ENCODE measurements around the gene ARHGAP23.

ARHGAP23 gene

DNA sequence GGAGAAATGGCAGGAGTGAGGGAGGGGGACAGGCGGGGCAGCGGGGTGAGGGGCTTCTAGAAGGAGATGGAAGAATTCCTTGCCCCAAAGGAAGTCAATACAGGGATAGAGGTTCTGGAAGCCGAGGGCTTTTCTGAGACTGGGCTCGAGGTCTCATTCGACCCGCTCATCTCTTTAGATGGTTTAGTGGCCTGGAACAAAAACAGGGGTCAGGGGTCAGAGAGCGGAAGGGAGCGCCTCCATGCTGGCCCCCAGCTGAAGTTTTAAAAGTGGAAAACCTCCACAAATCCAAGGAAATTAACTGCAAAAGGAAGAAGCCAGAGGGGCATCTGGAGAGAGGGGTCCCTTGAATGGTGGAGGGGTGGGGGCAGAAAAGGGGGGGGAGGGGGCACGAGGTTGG, 105.0 kb downstream of the ARHGAP23 start:
- 88% methylated on average over 4 of the region's 9 CpGs for WGBS (ENCODE audit: insufficient coverage)
- no peak for DNase-seq
- Histone ChIP-seq H3K4me3 (ENCODE audit: control insufficient read depth in 1 of 7, extremely low read depth in 1 of 7, insufficient read depth in 4 of 7, low read depth in 2 of 7, low read length in 6 of 7) (no peak overlapping the region), H3K27me3 (replicated peaks in 2 of 5; ENCODE audit: control insufficient read depth in 4 of 5, insufficient read depth in 5 of 5, low read length in 4 of 5) (peaks cover 0 to 34% (median 6%) of the 10 kb centered on the region in 5 experiments), H3K36me3 (ENCODE audit: control insufficient read depth in 4 of 4, insufficient read depth in 4 of 4, low read length in 3 of 4) (no peaks in the 10 kb centered on the region), H3K4me1 (ENCODE audit: control extremely low read depth in 1 of 4, control insufficient read depth in 4 of 4, insufficient read depth in 4 of 4, low read length in 3 of 4) (no peaks in the 10 kb centered on the region), H3K9me3 (ENCODE audit: control extremely low read depth in 1 of 5, control insufficient read depth in 4 of 5, insufficient read depth in 2 of 5, low read depth in 1 of 5, low read length in 4 of 5) (no peaks in the 10 kb centered on the region), H3K27ac (ENCODE audit: insufficient read depth in 1 of 2, low read depth in 1 of 2, low read length in 2 of 2, poor library complexity in 1 of 2, severe bottlenecking in 2 of 2) (no peak overlapping the region)
- ChIA-PET CTCF (no interaction called here), POLR2A (no interaction called here)

DNA sequence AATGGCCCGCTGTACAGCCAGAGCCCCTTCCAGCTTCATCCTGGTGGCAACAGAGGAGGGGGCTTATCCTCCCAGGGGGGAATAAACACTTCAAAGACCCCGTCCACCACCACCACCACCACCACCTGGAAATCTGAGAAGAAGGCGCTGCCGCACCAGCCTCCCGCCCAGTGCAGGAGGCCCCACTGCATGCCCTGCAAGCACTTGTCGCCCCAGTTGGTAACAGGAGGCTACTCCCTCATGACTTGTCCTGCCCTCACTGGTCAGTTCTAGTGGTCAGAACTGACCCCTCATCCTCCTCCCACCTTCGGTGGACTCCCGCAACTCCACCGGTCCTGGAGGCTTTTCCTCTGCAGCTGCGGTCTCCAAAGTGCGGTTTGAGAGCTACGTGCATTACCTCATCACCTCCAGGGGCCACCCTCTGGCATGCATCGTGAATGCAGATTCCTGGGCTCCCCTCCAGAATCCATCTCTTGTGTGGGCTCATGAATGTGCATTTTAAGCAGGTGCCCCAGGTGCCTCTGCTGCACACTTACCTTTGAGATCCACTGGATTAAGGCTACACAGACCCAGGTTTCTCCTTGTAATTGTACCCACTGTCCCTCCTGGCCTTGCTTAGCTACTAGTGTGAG, 105.7 kb downstream of the ARHGAP23 start:
- H3K4me1 ChIP-seq (ENCODE audit: control extremely low read depth in 1 of 4, control insufficient read depth in 4 of 4, insufficient read depth in 4 of 4, low read length in 3 of 4), result no peaks in the 10 kb centered on the region
- no peak overlapping the region for H3K4me3 ChIP-seq (ENCODE audit: control insufficient read depth in 1 of 7, extremely low read depth in 1 of 7, insufficient read depth in 4 of 7, low read depth in 2 of 7, low read length in 6 of 7)
- CTCF ChIA-PET, result interaction anchor here (0.9 kb wide), 1 partner anchor 22 kb away, joined by 4 read pairs; no protein-coding TSS in a partner anchor
- no peaks in the 10 kb centered on the region for H3K36me3 ChIP-seq (ENCODE audit: control insufficient read depth in 4 of 4, insufficient read depth in 4 of 4, low read length in 3 of 4)
- DNase-seq, result no peak
- no peaks in the 10 kb centered on the region for H3K9me3 ChIP-seq (ENCODE audit: control extremely low read depth in 1 of 5, control insufficient read depth in 4 of 5, insufficient read depth in 2 of 5, low read depth in 1 of 5, low read length in 4 of 5)
- 84% methylated on average over 8 of the region's 13 CpGs for WGBS (ENCODE audit: insufficient coverage)
- POLR2A ChIA-PET, result no interaction called here
- no peak overlapping the region for H3K27ac ChIP-seq (ENCODE audit: insufficient read depth in 1 of 2, low read depth in 1 of 2, low read length in 2 of 2, poor library complexity in 1 of 2, severe bottlenecking in 2 of 2)
- peaks cover 0 to 30% (median 4%) of the 10 kb centered on the region in 5 experiments for H3K27me3 ChIP-seq (replicated peaks in 2 of 5; ENCODE audit: control insufficient read depth in 4 of 5, insufficient read depth in 5 of 5, low read length in 4 of 5)

DNA sequence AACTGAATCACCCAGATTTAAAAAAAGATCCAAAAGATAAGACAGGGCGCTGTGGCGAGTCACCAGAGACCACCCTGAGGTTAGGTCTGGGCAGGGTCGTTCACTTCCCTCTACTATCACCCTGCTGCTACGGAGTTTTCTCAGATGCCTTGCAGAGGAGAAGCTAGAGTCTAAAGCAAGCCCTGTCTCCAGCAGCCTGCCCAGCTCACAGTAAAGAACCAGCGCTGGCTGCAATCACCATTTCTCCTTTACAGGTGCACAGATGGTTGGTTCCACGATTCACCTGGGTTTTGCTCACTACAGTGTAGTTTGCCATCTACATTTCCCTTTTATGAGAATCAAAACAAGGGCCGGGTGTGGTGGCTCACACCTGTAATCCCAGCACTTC, 106.2 kb downstream of the ARHGAP23 start:
- ChIA-PET CTCF (interaction anchor here (0.9 kb wide), 1 partner anchor 21 kb away, joined by 4 read pairs; no protein-coding TSS in a partner anchor), POLR2A (no interaction called here)
- WGBS (ENCODE audit: insufficient coverage), result 70% methylated on average over 6 of the region's 7 CpGs
- Histone ChIP-seq H3K4me1 (ENCODE audit: control extremely low read depth in 1 of 4, control insufficient read depth in 4 of 4, insufficient read depth in 4 of 4, low read length in 3 of 4) (no peaks in the 10 kb centered on the region), H3K9me3 (ENCODE audit: control extremely low read depth in 1 of 5, control insufficient read depth in 4 of 5, insufficient read depth in 2 of 5, low read depth in 1 of 5, low read length in 4 of 5) (no peaks in the 10 kb centered on the region), H3K27me3 (replicated peaks in 2 of 5; ENCODE audit: control insufficient read depth in 4 of 5, insufficient read depth in 5 of 5, low read length in 4 of 5) (peaks cover 0 to 26% (median 4%) of the 10 kb centered on the region in 5 experiments), H3K4me3 (ENCODE audit: control insufficient read depth in 1 of 7, extremely low read depth in 1 of 7, insufficient read depth in 4 of 7, low read depth in 2 of 7, low read length in 6 of 7) (no peak overlapping the region), H3K27ac (ENCODE audit: insufficient read depth in 1 of 2, low read depth in 1 of 2, low read length in 2 of 2, poor library complexity in 1 of 2, severe bottlenecking in 2 of 2) (no peak overlapping the region), H3K36me3 (ENCODE audit: control insufficient read depth in 4 of 4, insufficient read depth in 4 of 4, low read length in 3 of 4) (no peaks in the 10 kb centered on the region)
- DNase-seq, result peak in 1 of 3 donors; percentile 10

- peaks cover 0 to 17% (median 4%) of the 10 kb centered on the region in 5 experiments for H3K27me3 ChIP-seq (replicated peaks in 2 of 5; ENCODE audit: control insufficient read depth in 4 of 5, insufficient read depth in 5 of 5, low read length in 4 of 5)
- H3K27ac ChIP-seq (ENCODE audit: insufficient read depth in 1 of 2, low read depth in 1 of 2, low read length in 2 of 2, poor library complexity in 1 of 2, severe bottlenecking in 2 of 2), result no peak overlapping the region
- no peak for DNase-seq
- H3K36me3 ChIP-seq (ENCODE audit: control insufficient read depth in 4 of 4, insufficient read depth in 4 of 4, low read length in 3 of 4), result no peaks in the 10 kb centered on the region
- H3K9me3 ChIP-seq (ENCODE audit: control extremely low read depth in 1 of 5, control insufficient read depth in 4 of 5, insufficient read depth in 2 of 5, low read depth in 1 of 5, low read length in 4 of 5), result no peaks in the 10 kb centered on the region
- no peak overlapping the region for H3K4me3 ChIP-seq (ENCODE audit: control insufficient read depth in 1 of 7, extremely low read depth in 1 of 7, insufficient read depth in 4 of 7, low read depth in 2 of 7, low read length in 6 of 7)
- CTCF ChIA-PET, result interaction anchor here (0.6 to 2.9 kb wide), 5 partner anchors 9 to 1154 kb away, joined by 3 to 8 read pairs (median 5); no protein-coding TSS in a partner anchor
- POLR2A ChIA-PET, result no interaction called here
- 93% methylated on average over 5 of the region's 8 CpGs for WGBS (ENCODE audit: insufficient coverage)
- no peaks in the 10 kb centered on the region for H3K4me1 ChIP-seq (ENCODE audit: control extremely low read depth in 1 of 4, control insufficient read depth in 4 of 4, insufficient read depth in 4 of 4, low read length in 3 of 4)
These were observed 107.6 kb downstream of the ARHGAP23 start for GRCh38 chr17:38535886-38536285.

DNA sequence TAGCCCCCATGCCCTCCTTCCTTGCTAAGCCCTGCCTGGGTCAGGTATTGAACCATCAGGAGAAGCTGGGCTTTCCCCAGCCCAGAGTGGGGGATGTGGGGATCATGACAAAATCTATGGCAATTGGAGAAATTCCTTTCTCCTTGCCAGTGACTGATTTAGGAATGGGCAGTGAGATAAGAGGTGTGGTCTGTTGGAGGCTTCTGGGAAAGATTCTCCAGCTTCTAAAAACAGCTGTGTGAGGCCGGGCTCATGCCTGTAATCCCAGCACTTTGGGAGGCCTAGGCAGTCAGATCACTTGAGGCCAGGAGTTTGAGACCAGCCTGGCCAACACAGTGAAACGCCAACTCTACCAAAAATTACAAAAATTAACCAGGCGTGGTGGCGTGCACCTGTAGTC, 108.4 kb downstream of the ARHGAP23 start:
- CTCF ChIA-PET, result interaction anchor here (0.6 to 2.9 kb wide), 8 partner anchors 9 to 1153 kb away, joined by 3 to 8 read pairs (median 4); no protein-coding TSS in a partner anchor
- Histone ChIP-seq H3K9me3 (ENCODE audit: control extremely low read depth in 1 of 5, control insufficient read depth in 4 of 5, insufficient read depth in 2 of 5, low read depth in 1 of 5, low read length in 4 of 5) (no peaks in the 10 kb centered on the region), H3K4me3 (ENCODE audit: control insufficient read depth in 1 of 7, extremely low read depth in 1 of 7, insufficient read depth in 4 of 7, low read depth in 2 of 7, low read length in 6 of 7) (no peak overlapping the region), H3K36me3 (ENCODE audit: control insufficient read depth in 4 of 4, insufficient read depth in 4 of 4, low read length in 3 of 4) (no peaks in the 10 kb centered on the region), H3K27me3 (replicated peaks in 2 of 5; ENCODE audit: control insufficient read depth in 4 of 5, insufficient read depth in 5 of 5, low read length in 4 of 5) (peaks cover 0 to 17% (median 4%) of the 10 kb centered on the region in 5 experiments), H3K4me1 (ENCODE audit: control extremely low read depth in 1 of 4, control insufficient read depth in 4 of 4, insufficient read depth in 4 of 4, low read length in 3 of 4) (no peaks in the 10 kb centered on the region), H3K27ac (ENCODE audit: insufficient read depth in 1 of 2, low read depth in 1 of 2, low read length in 2 of 2, poor library complexity in 1 of 2, severe bottlenecking in 2 of 2) (no peak overlapping the region)
- WGBS (ENCODE audit: insufficient coverage), result 100% methylated on average over 4 of the region's 4 CpGs
- DNase-seq, result no peak
- POLR2A ChIA-PET, result no interaction called here

DNA sequence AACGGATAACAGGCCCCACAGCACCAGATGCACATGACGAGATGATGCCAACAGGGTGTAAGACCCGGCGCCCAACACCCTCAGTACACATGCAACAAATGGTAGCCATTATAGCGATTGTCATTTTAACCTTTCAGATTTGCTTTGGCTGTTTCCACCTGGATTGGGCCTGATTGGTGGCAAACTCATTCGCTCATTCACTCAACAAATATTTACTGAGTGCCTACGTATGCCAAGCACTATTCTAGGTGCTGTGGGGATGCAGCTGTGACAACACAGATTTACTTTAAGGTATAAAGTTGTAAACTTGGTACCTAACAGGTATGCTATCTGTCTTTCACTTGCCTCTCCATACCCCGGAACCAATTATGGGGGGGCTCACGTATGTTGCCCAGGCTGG, 110.6 kb downstream of the ARHGAP23 start:
- H3K4me3 ChIP-seq (ENCODE audit: control insufficient read depth in 1 of 7, extremely low read depth in 1 of 7, insufficient read depth in 4 of 7, low read depth in 2 of 7, low read length in 6 of 7), result no peak overlapping the region
- POLR2A ChIA-PET, result no interaction called here

GRCh38 chr17:38539386-38539785, 111.1 kb downstream of the ARHGAP23 start:
- ChIA-PET CTCF (no interaction called here), POLR2A (no interaction called here)
- DNase-seq, result no peak
- WGBS (ENCODE audit: insufficient coverage), result 94% methylated on average over 7 of the region's 8 CpGs
- H3K27me3 ChIP-seq (replicated peaks in 2 of 5; ENCODE audit: control insufficient read depth in 4 of 5, insufficient read depth in 5 of 5, low read length in 4 of 5), result peaks cover 0 to 14% (median 6%) of the 10 kb centered on the region in 5 experiments
- H3K27ac ChIP-seq (ENCODE audit: insufficient read depth in 1 of 2, low read depth in 1 of 2, low read length in 2 of 2, poor library complexity in 1 of 2, severe bottlenecking in 2 of 2), result no peak overlapping the region
- H3K9me3 ChIP-seq (ENCODE audit: control extremely low read depth in 1 of 5, control insufficient read depth in 4 of 5, insufficient read depth in 2 of 5, low read depth in 1 of 5, low read length in 4 of 5), result no peaks in the 10 kb centered on the region
- H3K36me3 ChIP-seq (ENCODE audit: control insufficient read depth in 4 of 4, insufficient read depth in 4 of 4, low read length in 3 of 4), result no peaks in the 10 kb centered on the region
- no peak overlapping the region for H3K4me3 ChIP-seq (ENCODE audit: control insufficient read depth in 1 of 7, extremely low read depth in 1 of 7, insufficient read depth in 4 of 7, low read depth in 2 of 7, low read length in 6 of 7)
- no peaks in the 10 kb centered on the region for H3K4me1 ChIP-seq (ENCODE audit: control extremely low read depth in 1 of 4, control insufficient read depth in 4 of 4, insufficient read depth in 4 of 4, low read length in 3 of 4)

More for the DNA sequence above, 110.6 kb downstream of the ARHGAP23 start:
- DNase-seq, result no peak
- Histone ChIP-seq H3K9me3 (ENCODE audit: control extremely low read depth in 1 of 5, control insufficient read depth in 4 of 5, insufficient read depth in 2 of 5, low read depth in 1 of 5, low read length in 4 of 5) (no peaks in the 10 kb centered on the region), H3K27me3 (replicated peaks in 2 of 5; ENCODE audit: control insufficient read depth in 4 of 5, insufficient read depth in 5 of 5, low read length in 4 of 5) (peaks cover 0 to 16% (median 7%) of the 10 kb centered on the region in 5 experiments), H3K27ac (ENCODE audit: insufficient read depth in 1 of 2, low read depth in 1 of 2, low read length in 2 of 2, poor library complexity in 1 of 2, severe bottlenecking in 2 of 2) (no peak overlapping the region), H3K4me1 (ENCODE audit: control extremely low read depth in 1 of 4, control insufficient read depth in 4 of 4, insufficient read depth in 4 of 4, low read length in 3 of 4) (no peaks in the 10 kb centered on the region), H3K36me3 (ENCODE audit: control insufficient read depth in 4 of 4, insufficient read depth in 4 of 4, low read length in 3 of 4) (no peaks in the 10 kb centered on the region)
- CTCF ChIA-PET, result no interaction called here
- WGBS (ENCODE audit: insufficient coverage), result 96% methylated on average over 6 of the region's 9 CpGs

Data from common myeloid progenitor, CD34-positive (primary cell).